ENCODE data around the gene GALNT9.

GRCh38 chr12:132154341-132154761 is 175.0 kb downstream of the GALNT9 start:
- TF ChIP-seq CTCF (IDR thresholded peaks at IDR 0.05; ENCODE audit: insufficient read depth, low read depth, low read length) (no peak), EZH2 (IDR thresholded peaks at IDR 0.05; ENCODE audit: insufficient read depth, low read length) (no peak)

Data from astrocyte (in vitro differentiated cells and primary cell).